ENCODE results near the gene TMEM240.

The TMEM240 gene

DNA sequence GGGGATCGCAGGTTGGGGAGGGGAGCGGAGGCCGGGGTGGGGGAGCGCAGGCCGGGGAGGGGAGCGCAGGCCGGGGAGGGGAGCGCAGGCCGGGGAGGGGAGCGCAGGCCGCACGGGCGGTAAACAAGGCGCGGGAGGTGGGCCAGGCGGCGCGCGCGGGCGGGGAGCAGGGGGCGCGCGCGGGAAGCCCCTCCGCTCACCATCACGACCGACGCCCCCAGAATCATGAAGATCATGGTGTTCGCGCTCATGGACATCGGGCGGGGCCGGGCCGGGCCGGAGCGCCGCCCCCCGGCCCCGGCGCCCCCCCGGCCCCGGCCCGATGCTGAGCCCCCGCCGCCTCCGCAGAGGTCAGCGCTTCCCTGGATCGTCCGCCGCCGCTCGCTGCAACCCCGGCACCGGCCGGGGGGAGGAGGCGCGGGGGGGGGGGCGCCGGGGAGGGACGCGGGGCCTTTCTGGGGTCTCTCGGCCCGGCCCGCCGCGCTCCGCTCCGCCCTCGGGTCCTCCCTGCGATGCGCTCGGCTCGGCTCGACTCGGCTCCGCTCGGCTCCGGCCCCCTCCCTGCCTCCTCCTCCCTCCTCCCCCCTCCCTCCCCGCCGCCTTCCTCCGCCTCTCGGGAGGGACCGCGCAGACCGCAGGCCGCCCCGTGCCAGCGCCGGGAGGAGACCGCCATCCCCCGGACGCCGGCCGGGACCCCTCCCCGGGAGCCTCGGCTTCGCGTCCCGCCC, at the start of gene TMEM240:
TMEM240 (minus strand) TSS at position 535 of the 728 bp plus-strand sequence; CDS start at position 257, 278 bp downstream.
- Histone ChIP-seq H3K36me3 (peaks cover 54% of the 10 kb centered on the region), H3K9me3 (no peaks in the 10 kb centered on the region), H3K27me3 (peaks cover 36% of the 10 kb centered on the region), H3K27ac (no peak within 1 kb of the TSS), H3K4me1 (ENCODE audit: control insufficient read depth in 1 of 2, insufficient read depth in 1 of 2, low read depth in 1 of 2, low read length in 1 of 2) (peaks cover 0 to 6% of the 10 kb centered on the region in 2 experiments), H3K4me3 (ENCODE audit: low read depth in 1 of 2, low read length in 1 of 2) (no peak within 1 kb of the TSS)
- TF ChIP-seq, protein P1, sequence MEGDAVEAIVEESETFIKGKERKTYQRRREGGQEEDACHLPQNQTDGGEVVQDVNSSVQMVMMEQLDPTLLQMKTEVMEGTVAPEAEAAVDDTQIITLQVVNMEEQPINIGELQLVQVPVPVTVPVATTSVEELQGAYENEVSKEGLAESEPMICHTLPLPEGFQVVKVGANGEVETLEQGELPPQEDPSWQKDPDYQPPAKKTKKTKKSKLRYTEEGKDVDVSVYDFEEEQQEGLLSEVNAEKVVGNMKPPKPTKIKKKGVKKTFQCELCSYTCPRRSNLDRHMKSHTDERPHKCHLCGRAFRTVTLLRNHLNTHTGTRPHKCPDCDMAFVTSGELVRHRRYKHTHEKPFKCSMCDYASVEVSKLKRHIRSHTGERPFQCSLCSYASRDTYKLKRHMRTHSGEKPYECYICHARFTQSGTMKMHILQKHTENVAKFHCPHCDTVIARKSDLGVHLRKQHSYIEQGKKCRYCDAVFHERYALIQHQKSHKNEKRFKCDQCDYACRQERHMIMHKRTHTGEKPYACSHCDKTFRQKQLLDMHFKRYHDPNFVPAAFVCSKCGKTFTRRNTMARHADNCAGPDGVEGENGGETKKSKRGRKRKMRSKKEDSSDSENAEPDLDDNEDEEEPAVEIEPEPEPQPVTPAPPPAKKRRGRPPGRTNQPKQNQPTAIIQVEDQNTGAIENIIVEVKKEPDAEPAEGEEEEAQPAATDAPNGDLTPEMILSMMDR (IDR thresholded peaks at IDR 0.05): no peak

- TF ChIP-seq, protein P1 (IDR thresholded peaks at IDR 0.05): no peak
- H3K27ac ChIP-seq: no peak overlapping the region
- no peak overlapping the region for H3K4me3 ChIP-seq (ENCODE audit: low read depth in 1 of 2, low read length in 1 of 2)
- no peaks in the 10 kb centered on the region for H3K9me3 ChIP-seq
- no peaks in the 10 kb centered on the region for H3K36me3 ChIP-seq
- no peaks in the 10 kb centered on the region for H3K4me1 ChIP-seq (ENCODE audit: control insufficient read depth in 1 of 2, insufficient read depth in 1 of 2, low read depth in 1 of 2, low read length in 1 of 2)
- H3K27me3 ChIP-seq: peaks cover 79% of the 10 kb centered on the region
Measured at GRCh38 chr1:1583347-1584010, 43.1 kb upstream of the TMEM240 start.

- H3K4me3 ChIP-seq (ENCODE audit: low read depth in 1 of 2, low read length in 1 of 2): no peak overlapping the region
Measured at GRCh38 chr1:1582585-1583346, 42.3 kb upstream of the TMEM240 start.

DNA sequence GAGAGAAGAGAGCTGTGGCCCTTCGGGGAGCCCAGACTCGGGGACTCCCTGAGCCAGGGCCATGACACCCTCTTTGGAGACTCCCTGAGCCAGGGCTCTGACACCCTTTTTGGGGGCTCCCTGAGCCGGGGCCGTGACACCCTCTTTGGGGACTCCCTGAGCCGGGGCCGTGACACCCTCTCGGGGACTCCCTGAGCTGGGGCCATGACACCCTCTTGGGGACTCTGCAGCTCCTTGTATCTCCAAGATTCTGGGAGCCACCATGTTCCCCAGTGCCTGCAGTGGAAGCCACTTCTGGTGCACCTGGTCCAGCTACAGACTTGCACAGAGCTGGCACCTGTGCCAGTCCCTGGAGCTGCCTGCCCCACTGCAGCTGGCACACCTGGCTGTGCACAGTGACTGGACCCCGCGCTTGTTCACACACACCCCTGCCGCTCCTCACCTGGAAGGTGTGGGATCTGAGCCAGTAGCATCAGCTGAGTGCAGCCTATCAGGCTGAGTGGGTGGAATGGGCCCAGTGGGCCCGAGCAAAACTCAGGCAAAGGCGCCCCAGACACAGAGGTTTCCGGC, 38.0 kb upstream of the TMEM240 start:
- Histone ChIP-seq H3K27ac (no peak overlapping the region), H3K4me1 (ENCODE audit: control insufficient read depth in 1 of 2, insufficient read depth in 1 of 2, low read depth in 1 of 2, low read length in 1 of 2) (peaks cover 9 to 16% of the 10 kb centered on the region in 2 experiments), H3K36me3 (no peaks in the 10 kb centered on the region), H3K9me3 (no peaks in the 10 kb centered on the region), H3K27me3 (peaks cover 55% of the 10 kb centered on the region), H3K4me3 (ENCODE audit: low read depth in 1 of 2, low read length in 1 of 2) (no peak overlapping the region)
- TF ChIP-seq, protein P1 (IDR thresholded peaks at IDR 0.05): no peak

More at GRCh38 chr1:1582585-1583346, 42.3 kb upstream of the TMEM240 start:
- Histone ChIP-seq H3K4me1 (ENCODE audit: control insufficient read depth in 1 of 2, insufficient read depth in 1 of 2, low read depth in 1 of 2, low read length in 1 of 2) (no peaks in the 10 kb centered on the region), H3K27me3 (peaks cover 86% of the 10 kb centered on the region), H3K9me3 (no peaks in the 10 kb centered on the region), H3K27ac (no peak overlapping the region), H3K36me3 (no peaks in the 10 kb centered on the region)
- TF ChIP-seq, protein P1 (IDR thresholded peaks at IDR 0.05): no peak

DNA sequence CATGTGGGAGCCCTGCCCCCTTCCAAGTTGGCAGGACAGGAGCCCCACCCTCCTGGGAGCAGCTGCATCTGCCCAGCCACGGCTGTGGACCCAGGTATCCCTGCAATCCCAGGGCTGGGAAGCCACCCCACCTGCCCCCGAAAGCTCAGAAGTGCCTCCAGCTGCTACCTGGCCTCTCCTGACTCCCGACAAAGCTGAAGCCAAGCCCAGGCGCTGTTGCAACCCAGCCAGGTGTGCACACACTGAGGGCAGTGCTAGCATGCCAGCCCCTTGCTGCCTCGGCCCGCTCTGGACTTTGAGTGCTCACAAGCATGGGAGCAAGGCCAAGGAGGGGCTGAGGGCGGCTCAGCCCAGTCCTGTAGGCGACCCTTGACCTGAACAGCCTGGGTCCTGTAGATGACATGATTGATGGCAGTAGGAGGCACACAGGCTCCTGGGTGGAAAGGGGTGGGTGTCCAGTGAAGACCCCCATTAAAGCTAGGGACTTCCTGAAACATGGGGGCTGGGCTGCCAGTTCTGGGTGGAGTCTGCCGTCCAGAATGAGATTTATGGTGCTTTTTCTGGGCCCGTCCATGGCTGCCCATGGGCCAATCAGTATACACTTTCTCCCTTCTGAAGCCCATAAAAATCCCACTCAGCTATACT, 37.1 kb upstream of the TMEM240 start:
- TF ChIP-seq, protein P1 (IDR thresholded peaks at IDR 0.05): no peak
- Histone ChIP-seq H3K36me3 (no peaks in the 10 kb centered on the region), H3K4me3 (ENCODE audit: low read depth in 1 of 2, low read length in 1 of 2) (no peak overlapping the region), H3K27me3 (peaks cover 45% of the 10 kb centered on the region), H3K27ac (no peak overlapping the region), H3K4me1 (ENCODE audit: control insufficient read depth in 1 of 2, insufficient read depth in 1 of 2, low read depth in 1 of 2, low read length in 1 of 2) (peaks cover 18 to 25% of the 10 kb centered on the region in 2 experiments), H3K9me3 (no peaks in the 10 kb centered on the region)
